T-helper 9 cell (primary cell): Measurements from ENCODE around the gene SLC5A10.
A peak's percentile ranks its signal among the peaks of the same experiment; 100 is the strongest.

Source experiments
- DNase-seq: peaks from one replicate; pipeline ENCODE4 v3.0.0-alpha.2; 2020

SLC5A10 gene

DNA sequence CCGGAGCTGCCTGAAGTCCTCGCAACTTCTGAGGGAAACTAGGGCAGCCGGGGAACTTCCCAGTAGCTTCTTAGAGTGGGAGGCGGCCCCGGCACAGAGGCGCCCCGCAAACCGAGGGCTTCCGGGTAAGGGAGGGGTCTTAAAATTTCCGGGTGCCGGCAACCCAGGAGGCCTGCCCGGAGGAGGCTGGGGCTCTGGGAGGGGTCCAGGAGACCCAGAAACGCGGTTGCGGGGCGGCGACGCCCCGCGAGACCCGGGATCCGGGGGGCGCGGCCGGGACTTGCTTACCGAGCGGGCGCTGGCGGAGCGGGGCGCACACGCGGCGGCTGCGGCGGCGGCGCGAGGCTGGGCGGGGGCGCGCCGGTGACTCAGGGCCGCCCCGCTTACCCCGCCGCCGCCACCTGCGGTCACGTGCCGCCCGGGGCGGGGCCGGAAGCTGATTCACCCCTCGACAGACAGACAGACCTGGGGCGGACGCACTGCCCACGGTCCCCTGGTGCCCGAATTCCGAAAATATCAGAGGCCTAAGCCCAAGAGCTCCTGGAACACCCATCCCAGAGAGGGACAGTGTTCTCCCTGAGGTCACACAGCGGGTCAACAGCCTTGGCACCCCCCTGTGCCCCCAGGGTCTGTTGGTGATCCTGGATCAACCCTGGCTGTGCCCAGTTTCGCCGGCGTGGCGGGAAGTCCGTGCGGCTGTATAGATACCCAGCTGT is 52.6 kb downstream of the SLC5A10 start, which contains the start of gene FAM83G:
Gene FAM83G, minus strand, starts transcription at position 344 of the 716 bp plus-strand sequence. CDS start 723 bp downstream, outside the sequence.
- peak; percentile 84 for DNase-seq

DNA sequence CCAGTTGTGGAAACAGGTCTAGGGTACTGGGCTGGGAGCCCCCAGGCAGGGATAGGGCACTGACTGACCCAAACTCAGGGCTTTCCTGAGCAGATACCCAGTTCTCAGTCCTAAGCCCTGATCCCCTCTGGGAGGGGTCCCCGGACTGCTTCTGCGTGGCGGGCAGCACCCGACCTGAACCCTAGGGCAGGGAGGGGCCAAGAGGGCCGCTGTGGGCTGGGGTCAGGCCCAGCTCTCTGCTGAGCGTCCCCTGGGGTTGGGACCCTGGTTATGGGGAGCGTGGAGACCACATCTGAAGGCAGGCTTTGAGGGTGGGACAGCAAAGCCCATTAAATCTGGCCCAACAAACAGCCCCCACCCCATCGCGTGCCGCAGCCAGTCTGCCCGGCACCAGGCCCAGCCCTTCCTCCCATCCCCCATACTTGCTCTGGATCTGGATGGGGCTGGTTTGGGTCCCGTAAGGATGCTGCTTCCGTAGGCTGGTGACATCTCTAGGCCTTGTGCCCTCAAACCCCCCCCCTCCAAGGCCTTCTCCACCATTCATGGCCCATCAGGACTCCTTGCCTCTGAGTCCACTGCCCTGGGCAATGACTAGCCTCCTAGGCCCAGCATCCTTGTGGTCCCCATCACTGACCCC is 53.3 kb downstream of the SLC5A10 start:
- DNase-seq: no peak

DNA sequence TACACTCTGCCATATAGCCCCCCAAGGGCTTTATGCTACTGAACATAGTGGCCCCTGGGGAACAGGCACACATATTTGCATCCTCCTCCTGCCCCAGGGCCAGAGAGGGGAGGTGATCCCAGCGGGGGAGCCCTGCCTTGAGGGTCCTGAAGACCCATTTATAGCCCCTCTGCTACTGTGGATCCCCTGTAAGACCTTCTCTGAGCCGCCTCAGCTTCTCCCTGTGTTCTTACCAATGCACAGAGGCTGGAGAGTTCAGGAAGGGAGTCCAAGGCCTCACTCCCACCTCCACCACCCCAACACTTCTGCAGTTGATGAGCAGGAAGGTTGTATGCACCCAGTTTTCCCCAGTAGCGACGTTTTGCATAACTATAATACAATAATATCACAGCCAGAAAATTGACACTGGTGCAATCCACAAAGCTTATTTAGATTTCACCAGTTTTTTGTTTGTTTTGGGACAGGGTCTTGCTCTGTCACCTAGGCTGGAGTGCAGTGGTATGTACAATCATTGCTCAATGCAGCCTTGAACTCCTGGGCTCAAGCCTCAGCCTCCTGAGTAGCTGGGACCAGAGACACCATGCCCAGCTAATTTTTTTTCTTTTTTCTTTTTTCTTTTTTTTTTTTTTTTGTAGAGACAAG is 53.9 kb downstream of the SLC5A10 start:
- DNase-seq: no peak

DNA sequence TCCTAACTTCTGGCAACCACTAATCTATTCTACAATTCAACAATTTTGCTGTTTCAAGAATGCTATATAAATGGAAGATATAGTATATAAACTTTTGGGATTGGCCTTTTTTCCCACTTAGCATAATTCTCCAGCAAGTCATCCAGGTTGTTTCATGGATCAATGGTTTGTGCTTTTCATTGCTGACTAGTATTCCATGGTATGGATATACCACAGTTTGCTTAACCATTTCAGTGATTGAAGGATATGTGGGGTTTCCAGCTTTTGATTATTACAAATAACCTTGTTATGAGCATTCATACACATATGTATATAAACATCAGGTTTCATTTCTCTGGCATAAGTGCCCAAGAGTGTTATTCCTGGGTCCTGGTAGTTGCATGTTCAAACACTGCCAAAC is 54.7 kb downstream of the SLC5A10 start:
- DNase-seq: no peak

DNA sequence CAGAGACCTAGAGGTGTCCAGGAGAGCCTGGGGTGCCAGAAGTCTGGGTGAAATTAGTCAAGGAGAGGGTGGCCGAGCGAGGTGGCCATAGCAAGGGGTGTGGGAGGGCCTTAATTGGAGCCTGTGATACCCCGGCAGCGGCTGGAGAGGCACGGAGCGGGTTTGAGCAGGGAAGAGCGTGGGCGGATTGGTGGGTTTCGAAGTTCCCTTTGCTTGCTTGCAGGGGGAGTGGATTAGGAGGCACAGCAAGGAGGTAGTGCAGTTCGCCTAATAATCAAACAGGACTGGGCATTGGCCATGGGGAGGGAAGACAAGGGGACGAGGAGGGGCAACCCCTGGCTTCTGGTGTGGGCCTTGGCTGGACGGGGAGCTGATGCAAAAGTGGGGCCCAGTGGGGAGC is 58.0 kb downstream of the SLC5A10 start:
- DNase-seq: no peak

DNA sequence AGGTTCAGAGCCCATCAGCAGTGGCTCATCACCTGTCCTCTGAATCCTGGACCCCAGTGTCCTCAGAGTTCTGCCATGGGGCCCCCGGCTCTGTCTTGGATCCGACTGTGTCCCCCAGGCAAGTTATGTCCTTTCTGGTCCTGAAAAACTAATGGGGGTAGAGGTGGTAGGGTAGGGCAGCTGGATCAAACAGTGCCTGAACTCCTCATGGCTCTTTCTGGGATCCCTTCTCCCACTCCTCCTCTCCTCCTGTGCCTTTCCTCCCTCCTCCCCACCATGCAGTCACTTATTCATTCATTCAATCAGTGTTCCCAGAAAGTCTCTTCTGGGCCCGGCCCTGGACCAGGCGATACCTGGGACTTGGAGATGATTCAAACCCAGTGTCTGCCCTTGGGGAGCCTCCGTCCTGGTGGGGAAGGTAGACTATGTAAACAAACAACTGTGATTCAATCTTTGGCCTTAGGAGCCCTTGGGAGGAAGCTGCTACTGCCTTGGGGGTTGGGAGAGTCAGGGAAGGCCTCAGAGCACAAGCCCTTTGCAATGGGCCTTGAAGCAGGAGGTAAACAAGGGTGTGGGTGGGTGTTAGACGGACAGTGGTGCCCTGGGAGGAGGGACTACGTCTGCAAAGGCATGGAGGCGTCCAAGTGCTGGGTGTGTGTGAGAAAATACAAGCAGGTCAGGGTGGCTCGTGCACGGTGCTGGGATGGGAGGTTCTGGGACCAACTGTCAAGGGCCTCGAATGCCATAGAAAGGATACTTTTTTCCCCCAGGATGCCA is 59.0 kb downstream of the SLC5A10 start:
- no peak for DNase-seq

DNA sequence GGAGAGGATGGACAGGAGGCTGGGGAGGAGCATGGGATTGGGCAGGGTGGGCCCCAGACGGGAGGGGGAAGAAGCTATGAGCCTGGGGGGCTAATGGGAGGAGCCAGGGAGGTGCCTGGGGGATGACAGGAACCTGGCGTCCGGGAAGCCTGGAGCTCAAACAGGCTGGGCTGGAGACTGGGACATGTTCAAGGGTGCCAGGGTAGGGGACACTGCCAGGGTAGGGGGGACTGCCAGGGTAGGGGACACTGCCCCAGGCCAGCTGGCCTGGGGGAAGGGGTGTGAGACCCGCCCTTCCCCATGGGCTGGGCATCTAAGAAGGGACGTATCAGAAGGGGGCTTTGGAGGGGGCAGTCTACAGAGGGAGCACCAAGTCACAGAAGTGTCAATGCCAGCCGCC is 59.6 kb downstream of the SLC5A10 start:
- no peak for DNase-seq

DNA sequence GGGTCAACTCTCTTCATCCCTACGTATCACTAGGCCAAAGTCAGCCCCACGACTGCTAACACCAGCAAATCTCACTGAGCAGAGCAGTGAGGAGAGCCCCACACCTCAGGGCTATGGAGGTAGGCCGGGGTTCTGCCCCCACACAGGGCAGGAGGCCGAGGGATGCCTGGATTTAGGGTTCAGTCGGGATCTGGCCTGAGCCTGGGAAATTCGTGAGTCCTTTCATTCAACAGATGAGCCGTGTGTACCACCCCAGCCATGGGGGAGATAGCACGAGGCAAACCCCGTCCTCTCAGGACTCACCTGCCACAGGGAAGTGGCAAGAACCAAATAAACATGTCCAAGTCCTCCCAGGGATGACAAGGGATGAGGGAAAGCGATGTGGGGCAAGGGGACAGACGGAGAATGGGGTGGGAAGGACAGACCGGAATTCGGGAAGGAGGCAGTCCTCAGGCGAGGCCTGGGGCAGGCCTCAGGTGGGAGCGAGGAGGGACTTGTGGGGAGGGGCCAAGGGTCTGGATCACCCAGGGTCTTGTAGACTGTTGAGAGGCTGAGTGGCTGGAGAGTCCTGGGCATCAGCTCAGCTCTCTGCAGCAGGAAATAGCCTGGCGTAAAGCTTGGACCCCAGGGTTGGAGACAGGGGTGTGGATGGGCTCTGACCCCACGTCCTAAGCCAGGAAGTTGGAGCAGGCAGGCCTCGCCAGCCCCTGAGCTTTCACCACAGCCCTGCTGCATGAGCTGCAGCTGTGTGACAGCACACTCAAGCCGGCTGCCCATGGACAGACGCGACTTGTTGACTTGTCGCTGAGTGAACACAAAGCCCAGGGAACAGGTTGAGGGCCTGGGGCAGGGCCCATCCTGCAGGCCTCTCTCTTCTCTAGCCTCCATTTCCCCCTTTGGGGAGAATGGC is 60.5 kb downstream of the SLC5A10 start:
- no peak for DNase-seq

DNA sequence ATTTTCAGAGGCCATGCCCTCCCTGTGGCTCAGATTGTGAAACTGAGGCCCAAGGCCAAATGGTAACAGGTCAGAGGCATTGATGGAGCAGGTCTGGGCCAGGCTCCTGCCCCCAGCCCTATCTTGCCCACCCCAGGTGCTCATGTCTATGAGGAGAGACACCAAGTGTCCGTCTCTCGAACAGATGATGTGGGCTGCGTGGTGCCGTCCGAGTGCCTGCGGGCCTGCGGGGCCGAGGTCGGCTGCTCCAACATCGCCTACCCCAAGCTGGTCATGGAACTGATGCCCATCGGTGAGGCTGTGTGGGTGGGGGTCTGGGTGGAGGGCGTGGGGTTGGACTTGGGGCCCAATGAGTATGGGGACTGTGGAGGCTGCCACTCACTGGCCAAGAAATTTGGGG is 61.3 kb downstream of the SLC5A10 start:
- DNase-seq: no peak

DNA sequence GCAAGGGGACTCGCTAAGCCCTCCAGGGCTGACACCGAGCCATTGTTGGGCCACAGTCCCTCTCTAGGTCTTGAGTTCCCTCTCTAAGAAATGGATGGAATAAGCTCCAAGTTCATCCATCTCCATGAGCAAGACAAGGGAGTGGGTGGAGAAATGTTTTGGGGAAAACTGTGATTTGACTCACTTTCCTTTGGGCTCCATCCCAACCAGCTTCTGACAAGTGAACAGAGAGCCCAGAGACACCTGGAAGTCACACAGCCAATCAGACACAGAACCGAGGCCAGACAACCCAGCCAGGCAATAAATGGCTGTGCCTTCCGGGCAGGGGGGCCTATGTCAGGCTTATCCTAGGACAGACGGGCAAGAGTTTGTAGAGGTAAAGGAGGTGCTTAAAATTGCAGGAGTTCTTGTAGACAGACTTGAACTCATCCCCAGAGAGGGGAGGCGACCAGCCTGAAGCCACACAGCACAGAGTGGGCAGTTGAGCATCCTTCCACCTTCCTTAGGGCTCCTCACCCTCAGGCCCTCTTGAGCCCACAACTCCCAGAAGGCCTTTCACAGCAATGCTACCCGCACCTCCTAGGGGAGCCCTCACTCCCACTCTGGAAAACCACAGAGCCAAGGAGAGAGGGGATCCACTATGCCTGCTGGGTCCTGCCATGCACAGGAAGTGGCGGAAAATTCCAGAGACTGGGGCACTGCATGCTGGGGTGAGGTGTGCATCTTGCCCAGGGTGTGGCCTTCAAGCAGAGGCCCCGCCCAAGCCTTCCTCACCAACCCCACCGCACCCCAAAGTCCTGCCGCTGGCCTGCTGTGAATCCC is 62.1 kb downstream of the SLC5A10 start:
- DNase-seq: no peak

DNA sequence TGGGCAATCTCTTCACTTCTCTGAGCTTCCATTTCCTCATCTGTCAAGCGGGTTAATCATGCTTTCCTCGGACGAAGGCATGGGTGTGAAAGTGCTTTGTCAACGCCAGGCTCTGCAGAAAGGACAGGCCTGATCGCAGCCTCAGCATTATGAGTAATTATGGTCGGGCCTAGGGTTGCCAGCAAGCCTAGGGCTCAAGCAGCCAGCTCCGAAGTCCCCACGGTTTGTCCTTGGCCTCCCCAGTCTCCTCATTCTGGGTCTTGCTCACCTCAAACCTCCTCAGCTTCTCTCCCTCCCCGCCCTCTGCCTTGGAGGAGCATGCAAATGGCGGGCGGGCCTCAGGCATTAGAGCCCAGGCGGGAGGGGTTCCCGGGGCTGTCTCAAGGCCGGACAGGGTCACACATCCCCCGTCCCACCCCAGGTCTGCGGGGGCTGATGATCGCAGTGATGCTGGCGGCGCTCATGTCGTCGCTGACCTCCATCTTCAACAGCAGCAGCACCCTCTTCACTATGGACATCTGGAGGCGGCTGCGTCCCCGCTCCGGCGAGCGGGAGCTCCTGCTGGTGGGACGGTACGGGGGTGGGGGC is 62.8 kb downstream of the SLC5A10 start:
- no peak for DNase-seq

DNA sequence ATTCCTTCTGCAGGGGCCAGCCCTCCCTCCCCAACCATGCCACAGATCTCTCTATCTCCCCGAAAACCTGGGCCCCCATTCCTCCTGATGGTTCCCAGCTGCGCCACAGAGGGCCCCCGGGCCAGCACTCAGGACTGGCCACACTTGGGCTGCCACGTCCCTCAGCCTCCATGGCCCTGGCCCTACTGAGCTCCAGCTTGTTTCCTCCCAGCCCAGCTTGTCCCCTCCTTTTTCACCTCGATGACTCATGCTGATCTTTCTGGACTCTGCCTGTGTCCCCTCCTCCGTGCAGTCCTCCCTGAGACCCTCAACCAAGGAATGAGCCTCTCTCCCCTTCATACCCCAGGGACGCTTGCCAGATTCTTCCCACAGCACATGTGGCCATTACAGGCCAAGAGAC is 63.5 kb downstream of the SLC5A10 start:
- no peak for DNase-seq

DNA sequence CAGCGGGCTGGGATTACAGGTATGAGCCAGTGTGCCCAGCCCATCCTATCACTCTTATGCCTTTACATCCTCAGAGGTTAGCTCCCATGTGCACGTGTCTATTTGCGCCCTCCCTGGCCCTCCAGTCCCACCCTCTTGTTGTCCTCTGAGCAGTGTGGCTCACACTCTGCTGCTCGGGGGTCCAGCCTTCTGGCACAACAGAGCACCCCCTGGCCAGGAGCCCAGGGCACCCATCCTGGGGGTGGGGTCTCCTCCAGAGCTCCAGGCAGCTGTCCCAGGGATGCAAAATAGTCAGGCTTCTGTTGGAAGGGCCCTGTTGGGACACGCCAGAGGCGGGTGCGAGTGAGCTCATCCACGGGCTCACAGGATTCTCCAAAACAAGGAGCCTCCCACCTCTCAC is 64.3 kb downstream of the SLC5A10 start:
- DNase-seq: no peak

DNA sequence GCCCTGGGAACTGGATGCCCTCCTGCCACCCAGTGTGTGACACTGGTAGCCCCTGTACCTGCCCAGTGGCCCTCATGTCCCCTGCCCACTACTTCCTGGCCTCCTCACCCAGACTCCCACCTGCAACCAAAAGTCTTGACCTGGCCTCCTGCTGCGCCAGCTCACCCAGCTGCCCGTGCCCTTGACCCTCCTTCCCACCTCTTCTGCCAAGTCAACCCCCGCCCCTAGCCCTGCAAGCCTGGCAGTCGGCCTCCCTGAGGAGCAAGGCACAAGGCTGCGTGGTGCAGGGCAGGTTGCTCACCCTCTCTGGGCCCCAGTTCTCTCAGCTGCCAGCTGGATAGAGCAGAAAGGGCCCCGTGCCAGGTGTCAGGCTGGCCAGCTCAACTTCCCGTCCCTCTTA is 64.9 kb downstream of the SLC5A10 start:
- no peak for DNase-seq

DNA sequence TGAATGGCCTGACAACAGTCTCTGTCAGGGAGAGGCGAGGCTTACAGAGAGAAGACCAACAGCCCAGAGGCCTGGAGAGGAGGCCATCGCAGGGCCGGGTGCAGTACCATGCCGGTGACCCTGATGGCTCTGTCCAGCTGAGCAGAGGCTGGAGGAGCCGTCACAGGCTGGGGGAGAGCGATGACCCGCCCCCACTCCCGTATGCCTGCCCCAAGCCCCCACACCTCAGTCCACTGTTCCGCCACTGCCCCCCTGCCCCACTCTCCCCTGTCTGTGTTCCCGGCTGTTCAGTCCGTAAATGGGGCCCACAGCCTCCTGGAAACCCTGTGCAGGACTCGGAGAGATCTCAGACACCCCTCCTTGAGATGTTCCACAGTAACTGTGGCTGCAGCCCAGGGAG is 65.4 kb downstream of the SLC5A10 start:
- no peak for DNase-seq

DNA sequence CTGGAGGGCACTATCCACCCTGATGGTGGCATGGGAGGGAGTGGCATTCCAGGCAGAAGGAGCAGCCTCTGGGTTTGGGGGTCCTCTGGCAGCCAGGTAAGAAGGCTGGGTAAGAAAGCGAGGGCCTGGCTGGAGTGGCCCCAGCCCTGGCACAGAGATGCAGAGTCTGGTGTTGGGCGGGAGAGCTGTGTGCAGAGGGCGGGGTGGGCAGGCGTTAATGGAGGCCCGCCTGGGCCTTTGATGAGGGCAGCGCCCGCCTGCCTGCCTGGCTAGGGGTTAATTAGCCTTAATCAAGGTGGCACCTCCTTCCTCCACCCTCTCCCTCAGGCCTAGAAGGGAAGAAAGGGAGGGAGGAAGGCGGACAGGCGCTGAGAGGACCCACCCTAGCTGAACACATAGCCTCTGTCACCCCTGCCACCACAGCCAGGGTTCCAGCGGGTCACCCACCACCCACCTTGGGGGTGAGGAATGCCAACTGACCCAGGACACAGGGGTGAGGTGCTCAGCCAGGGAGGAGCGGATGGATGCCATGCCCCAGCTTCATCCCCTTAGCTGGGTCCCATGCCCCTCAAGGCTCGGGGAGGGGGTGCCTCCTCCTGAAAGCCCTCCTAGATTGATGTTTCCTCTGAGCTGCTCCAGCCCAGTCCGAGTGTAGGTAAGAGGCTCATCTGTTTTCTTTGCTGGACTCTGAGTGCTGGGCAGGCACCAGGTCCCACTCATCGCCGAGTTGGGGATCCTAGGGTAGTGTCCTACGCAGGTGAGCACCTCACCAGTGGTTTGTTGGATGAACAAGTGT is 66.0 kb downstream of the SLC5A10 start:
- no peak for DNase-seq

DNA sequence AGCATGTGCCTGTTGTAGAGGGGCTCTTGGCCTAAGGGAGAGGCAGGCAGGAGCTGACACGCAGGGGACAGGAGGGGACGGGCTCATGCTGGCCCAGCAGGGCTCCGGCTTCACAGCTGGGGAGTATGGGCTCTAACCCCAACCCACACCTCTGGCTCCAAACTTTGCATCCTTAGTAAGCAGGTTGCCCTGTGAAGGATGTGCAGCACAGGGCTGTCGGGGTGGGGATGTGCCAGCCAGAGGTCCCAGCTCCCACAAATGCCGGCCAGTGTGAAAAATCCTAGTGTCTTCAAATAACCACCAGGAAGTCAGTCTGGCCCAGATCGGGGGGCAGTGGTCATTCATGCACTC is 66.6 kb downstream of the SLC5A10 start:
- no peak for DNase-seq

DNA sequence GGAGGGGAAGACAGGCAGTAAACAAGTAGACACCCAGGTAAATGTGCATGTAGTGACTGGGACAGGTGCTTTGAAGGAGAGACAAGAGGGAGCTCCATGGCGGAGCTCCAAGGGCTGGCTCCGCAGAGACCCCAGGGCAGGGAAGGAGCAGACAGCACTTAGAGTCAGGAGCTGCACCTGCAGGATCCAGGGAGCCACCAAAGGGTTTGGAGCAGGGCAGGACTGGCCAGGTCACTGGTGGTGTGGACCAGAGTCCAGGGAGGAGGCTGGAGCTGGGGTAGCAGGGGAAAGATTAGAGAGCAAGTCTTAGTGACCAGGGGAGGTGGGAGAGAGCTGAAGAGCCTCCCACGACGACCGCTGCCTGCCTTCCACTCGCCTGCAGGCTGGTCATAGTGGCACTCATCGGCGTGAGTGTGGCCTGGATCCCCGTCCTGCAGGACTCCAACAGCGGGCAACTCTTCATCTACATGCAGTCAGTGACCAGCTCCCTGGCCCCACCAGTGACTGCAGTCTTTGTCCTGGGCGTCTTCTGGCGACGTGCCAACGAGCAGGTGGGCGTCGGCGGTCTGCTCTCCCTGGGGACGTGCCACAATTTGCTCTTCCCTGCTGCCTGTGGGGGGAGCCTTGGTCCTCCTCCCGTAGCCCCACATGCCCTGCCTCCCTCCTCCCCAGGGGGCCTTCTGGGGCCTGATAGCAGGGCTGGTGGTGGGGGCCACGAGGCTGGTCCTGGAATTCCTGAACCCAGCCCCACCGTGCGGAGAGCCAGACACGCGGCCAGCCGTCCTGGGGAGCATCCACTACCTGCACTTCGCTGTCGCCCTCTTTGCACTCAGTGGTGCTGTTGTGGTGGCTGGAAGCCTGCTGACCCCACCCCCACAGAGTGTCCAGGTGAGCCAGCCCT is 67.3 kb downstream of the SLC5A10 start:
- no peak for DNase-seq

DNA sequence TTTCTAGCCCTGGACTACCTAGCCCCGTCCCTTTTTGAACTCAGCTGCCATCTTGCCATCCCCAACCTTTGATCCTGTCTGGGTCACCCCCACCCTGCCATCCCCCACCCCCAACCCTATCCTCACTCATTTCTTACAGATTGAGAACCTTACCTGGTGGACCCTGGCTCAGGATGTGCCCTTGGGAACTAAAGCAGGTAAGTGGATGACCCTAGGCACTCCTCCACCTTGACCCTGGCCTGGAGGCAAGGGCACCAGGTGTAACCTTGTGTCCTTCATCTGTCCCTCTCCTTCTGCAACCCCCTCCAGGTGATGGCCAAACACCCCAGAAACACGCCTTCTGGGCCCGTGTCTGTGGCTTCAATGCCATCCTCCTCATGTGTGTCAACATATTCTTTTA is 68.1 kb downstream of the SLC5A10 start:
- DNase-seq: no peak
